Thyroid gland (tissue), 4 donors: ENCODE measurements around the gene GAS1. TPM values are rescaled to one million over a fixed set of nuclear protein-coding genes. Genes with fewer than 3 reads are reported as not detected.

Experiments
- DNase-seq, 2 donors: peaks; one replicate each; pipeline ENCODE4 v3.0.0-alpha.2; 2019
- H3K27ac ChIP-seq, 3 donors: fragments of 200-600 bp; sonication (generic); 1 replicate in 2 of 3; 2 replicates in 1 of 3; pipeline ENCODE4 v1.5.1; 2016 to 2019; ENCODE audit warnings: mild to moderate bottlenecking in 1 of 3, moderate library complexity in 1 of 3
- H3K27me3 ChIP-seq: fragments of 200-600 bp; sonication (generic); one replicate; pipeline ENCODE4 v1.5.1; 2019
- H3K36me3 ChIP-seq, 2 donors: fragments of 200-600 bp; sonication (generic); one replicate each; pipeline ENCODE4 v1.5.1; 2016 to 2019
- H3K4me1 ChIP-seq, 2 donors: fragments of 200-600 bp; sonication (generic); one replicate each; pipeline ENCODE4 v1.5.1; 2017 to 2019
- H3K4me3 ChIP-seq, 3 donors: fragments of 200-600 bp; sonication (generic); replicated peaks in 1 of 3; 1 replicate in 2 of 3; 2 replicates in 1 of 3; pipeline ENCODE4 v1.5.1; 2016; ENCODE audit warnings: mild to moderate bottlenecking in 1 of 3
- H3K9me3 ChIP-seq: fragments of 200-600 bp; sonication (generic); one replicate; pipeline ENCODE4 v1.5.1; 2017
- CTCF ChIP-seq, 6 experiments: fragments of 200-600 bp in 3 of 6; fragments of 450-650 bp in 3 of 6; sonication (generic) in 3 of 6; IDR thresholded peaks; one replicate each; pipeline ENCODE4 v1.5.1; 2016 to 2019; ENCODE audit warnings: antibody characterized with exemption in 6 of 6, mild to moderate bottlenecking in 2 of 6, inconsistent platforms in 1 of 6, moderate library complexity in 1 of 6
- POLR2A ChIP-seq, 2 donors: fragments of 450-650 bp; IDR thresholded peaks; one replicate each; pipeline ENCODE4 v1.6.1; 2017; ENCODE audit warnings: antibody characterized with exemption in 2 of 2, mild to moderate bottlenecking in 2 of 2, moderate library complexity in 1 of 2
- WGBS, 2 donors: methylation state at CpG; one replicate each; pipeline ENCODE4 v1.1.5; 2017; 5-methylcytosine and 5-hydroxymethylcytosine counted together
- intact Hi-C: fragments of 100-400 bp; cut with DNase I; formaldehyde crosslinking; loops from one replicate; pipeline ENCODE4 v1.15.1; 2023
- total RNA-seq, 4 donors: library from RNA; depleted of rRNA; stranded (reverse); fragments of >200 nt; gene quantifications; one replicate each; pipeline ENCODE4 v1.2.3, GENCODE V29; 2016

GAS1 gene
- total RNA-seq = 10 to 100 TPM; 17.1 to 88.6 (median 35.3) TPM

DNA sequence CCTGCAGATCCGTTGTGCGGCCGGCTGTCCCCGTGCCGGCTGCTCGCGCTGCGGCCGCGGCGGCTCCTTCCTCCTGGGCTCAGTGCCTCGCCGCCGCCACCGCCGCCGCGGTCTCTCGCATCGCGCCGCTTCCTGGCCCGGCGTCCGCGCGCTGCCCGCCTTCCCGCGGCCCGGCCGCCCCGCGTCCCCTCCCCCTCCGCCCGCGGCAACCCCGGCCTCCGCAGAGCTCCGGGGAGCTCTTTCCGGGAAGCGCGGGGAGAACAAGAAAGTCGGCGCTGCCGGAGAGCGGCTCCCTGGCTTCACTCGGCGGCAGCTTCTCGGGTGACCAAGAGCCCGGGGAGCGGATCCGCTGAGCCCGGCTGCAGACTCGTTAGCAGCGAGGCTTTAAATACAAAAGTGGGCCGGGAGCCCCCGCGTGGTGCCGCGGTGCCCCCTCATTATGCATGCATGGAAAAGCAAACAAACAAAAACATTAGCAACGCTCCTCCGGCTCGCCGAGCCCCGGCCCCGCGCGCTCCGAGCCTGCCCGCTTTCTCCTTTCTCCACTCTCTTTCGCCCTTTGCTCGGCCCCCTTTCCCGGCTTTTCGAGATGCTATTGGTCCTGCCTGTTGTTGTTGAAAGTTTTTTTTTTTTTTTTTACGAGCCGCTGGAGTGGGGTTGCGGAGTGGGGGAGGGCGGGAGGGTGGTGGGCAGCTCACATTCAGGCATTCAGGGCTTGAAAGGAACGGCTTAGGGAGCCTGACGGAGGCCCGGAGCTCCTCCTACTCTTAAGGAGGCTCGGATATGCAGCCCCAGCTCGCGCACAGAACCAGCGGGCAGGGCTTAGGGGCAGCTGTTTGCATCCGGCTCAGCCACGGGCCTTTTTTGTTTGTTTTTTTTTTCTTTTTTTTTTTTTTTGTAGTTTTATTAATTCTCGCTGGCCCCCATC, at the start of gene GAS1:
GAS1 (minus strand) TSS at position 361 of the 928 bp plus-strand sequence. CDS start 727 bp downstream, outside the sequence.
- WGBS, 2 donors = 0% methylated on average over 33 to 34 of the region's 89 CpGs
- TF ChIP-seq POLR2A (IDR thresholded peaks at IDR 0.05) (peak in 1 of 2 donors; percentile 57), CTCF (IDR thresholded peaks at IDR 0.05) (no peak)
- Histone ChIP-seq H3K36me3 (no peaks in the 10 kb centered on the region), H3K9me3 (no peaks in the 10 kb centered on the region), H3K27ac (peak within 1 kb of the TSS; percentile 83 to 89 (median 85)), H3K4me1 (peaks cover 13% of the 10 kb centered on the region in 2 donors), H3K27me3 (no peaks in the 10 kb centered on the region), H3K4me3 (peak within 1 kb of the TSS; percentile 63 to 80 (median 75))
- intact Hi-C loops = no loop called here
- DNase-seq = peak; percentile 86 to 87

- intact Hi-C loops = no loop called here
- Histone ChIP-seq H3K9me3 (no peaks in the 10 kb centered on the region), H3K27ac (no peak overlapping the region), H3K36me3 (no peaks in the 10 kb centered on the region), H3K27me3 (no peaks in the 10 kb centered on the region), H3K4me1 (no peaks in the 10 kb centered on the region), H3K4me3 (no peak overlapping the region)
- 36 to 38% methylated on average over 1 of the region's 1 CpG for WGBS, 2 donors
- DNase-seq = no peak
- TF ChIP-seq CTCF (IDR thresholded peaks at IDR 0.05) = no peak
- TF ChIP-seq POLR2A (IDR thresholded peaks at IDR 0.05) = no peak
Measured at GRCh38 chr9:86994231-86994630, 46.9 kb upstream of the GAS1 start.

GRCh38 chr9:86993830-86994229, 46.5 kb upstream of the GAS1 start:
- intact Hi-C loops = no loop called here
- Histone ChIP-seq H3K27me3 (no peaks in the 10 kb centered on the region), H3K9me3 (no peaks in the 10 kb centered on the region), H3K36me3 (no peaks in the 10 kb centered on the region), H3K4me1 (no peaks in the 10 kb centered on the region), H3K27ac (no peak overlapping the region), H3K4me3 (no peak overlapping the region)
- no peak for DNase-seq
- no peak for TF ChIP-seq CTCF (IDR thresholded peaks at IDR 0.05)
- no peak for TF ChIP-seq POLR2A (IDR thresholded peaks at IDR 0.05)

- TF ChIP-seq CTCF (IDR thresholded peaks at IDR 0.05) (no peak), POLR2A (IDR thresholded peaks at IDR 0.05) (no peak)
- Histone ChIP-seq H3K9me3 (no peaks in the 10 kb centered on the region), H3K4me1 (peaks cover 10 to 14% of the 10 kb centered on the region in 2 donors), H3K4me3 (no peak overlapping the region), H3K27ac (no peak overlapping the region), H3K27me3 (no peaks in the 10 kb centered on the region), H3K36me3 (no peaks in the 10 kb centered on the region)
- intact Hi-C loops = no loop called here
- WGBS, 2 donors = 72 to 81% methylated on average over 4 of the region's 4 CpGs
- DNase-seq = no peak
Measured at GRCh38 chr9:86991077-86991476, 43.8 kb upstream of the GAS1 start.

DNA sequence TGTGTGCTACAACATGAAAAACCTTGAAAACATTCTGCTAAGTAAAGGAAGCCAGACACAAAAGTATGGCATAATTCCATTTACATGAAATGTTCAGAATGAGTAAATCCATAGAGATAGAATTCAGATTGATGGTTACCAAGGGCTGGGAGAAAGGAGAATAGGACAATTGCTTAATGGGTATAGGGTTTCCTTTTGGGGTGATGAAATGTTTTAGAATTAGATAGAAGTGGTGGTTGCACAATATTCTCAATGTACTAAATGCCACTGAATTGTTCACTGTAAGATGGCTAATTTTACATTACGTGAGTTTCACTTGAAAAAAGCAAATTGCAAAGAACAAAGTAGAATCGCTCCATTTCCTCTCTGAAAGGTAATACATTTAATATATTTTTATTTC, 43.0 kb upstream of the GAS1 start:
- Histone ChIP-seq H3K4me3 (no peak overlapping the region), H3K36me3 (no peaks in the 10 kb centered on the region), H3K4me1 (peaks cover 10 to 14% of the 10 kb centered on the region in 2 donors), H3K27me3 (no peaks in the 10 kb centered on the region), H3K9me3 (no peaks in the 10 kb centered on the region), H3K27ac (no peak overlapping the region)
- intact Hi-C loops = no loop called here
- no peak for DNase-seq
- TF ChIP-seq POLR2A (IDR thresholded peaks at IDR 0.05) (no peak), CTCF (IDR thresholded peaks at IDR 0.05) (no peak)
- 94 to 98% methylated on average over 2 of the region's 2 CpGs for WGBS, 2 donors
